Cardiac fibroblast (primary cell): ENCODE measurements around the gene NF2.
A peak's percentile ranks its signal among the peaks of the same experiment; 100 is the strongest.

ENCODE experiments used
- DNase-seq, 2 donors: peaks; one replicate each; pipeline versions ENCODE4 v3.0.0 to v3.0.0-alpha.2; 2010; ENCODE audit warnings: low read depth in 2 of 2
- H3K4me3 ChIP-seq, 2 donors: replicated peaks in 1 of 2; 1 replicate in 1 of 2; 2 replicates in 1 of 2; pipeline ENCODE4 v1.5.1; 2011; ENCODE audit warnings: low read depth in 2 of 2, low read length in 2 of 2, mild to moderate bottlenecking in 2 of 2, moderate library complexity in 1 of 2
- CTCF ChIP-seq: IDR thresholded peaks from one replicate; pipeline ENCODE4 v1.5.1; 2011; ENCODE audit warnings: low read depth, mild to moderate bottlenecking, low read length, inconsistent platforms

NF2 gene

GRCh38 chr22:29569011-29569678 is 34.3 kb upstream of the NF2 start:
- DNase-seq: no peak
- TF ChIP-seq CTCF: no peak
- no peak overlapping the region for H3K4me3 ChIP-seq

GRCh38 chr22:29570456-29570855 is 33.0 kb upstream of the NF2 start:
- H3K4me3 ChIP-seq: no peak overlapping the region
- TF ChIP-seq CTCF: no peak
- no peak for DNase-seq

GRCh38 chr22:29570912-29571549 is 32.4 kb upstream of the NF2 start:
- no peak for DNase-seq
- no peak for TF ChIP-seq CTCF
- no peak overlapping the region for H3K4me3 ChIP-seq

- no peak for TF ChIP-seq CTCF
- DNase-seq: no peak
- H3K4me3 ChIP-seq: no peak overlapping the region
Observed at GRCh38 chr22:29574762-29575450, 28.5 kb upstream of the NF2 start.

- no peak for DNase-seq
- TF ChIP-seq CTCF: no peak
- H3K4me3 ChIP-seq: no peak overlapping the region
Observed at GRCh38 chr22:29578462-29579200, 24.8 kb upstream of the NF2 start.

GRCh38 chr22:29580200-29580810 is 23.1 kb upstream of the NF2 start:
- DNase-seq: no peak
- peak overlapping the region; percentile 61 to 67 for H3K4me3 ChIP-seq
- TF ChIP-seq CTCF: no peak
